HCT116 (cell line): ENCODE results near the gene FGF7.

Experiments
- POLR2A ChIP-seq: IDR thresholded peaks from 2 replicates; pipeline ENCODE4 v1.7.0; 2011; ENCODE audit warnings: borderline replicate concordance; ENCODE audit not compliant: insufficient read depth, insufficient read length; ENCODE audit errors: extremely low read depth
- POLR2AphosphoS5 ChIP-seq: IDR thresholded peaks from 2 replicates; pipeline ENCODE4 v1.6.1; 2011; ENCODE audit warnings: mild to moderate bottlenecking, low read depth, low read length, moderate library complexity
- RAD21 ChIP-seq: IDR thresholded peaks from 2 replicates; pipeline ENCODE4 v1.6.1; 2012; ENCODE audit warnings: low read depth, mild to moderate bottlenecking
- TF ChIP-seq, protein P1 (sequence below), 3 experiments: fragments of 200-600 bp in 1 of 3; sonication (generic) in 1 of 3; IDR thresholded peaks in 2 of 3; conservative IDR thresholded peaks in 1 of 3; 2 replicates each; pipeline ENCODE4 v1.5.1; 2012 to 2017; ENCODE audit warnings: low read depth in 2 of 3, low read length in 2 of 3, antibody characterized with exemption in 1 of 3, borderline replicate concordance in 1 of 3, control low read depth in 1 of 3, mild to moderate bottlenecking in 1 of 3, mixed read lengths in 1 of 3, mixed run types in 1 of 3, moderate library complexity in 1 of 3; ENCODE audit not compliant: insufficient read depth in 1 of 3

GRCh38 chr15:49462232-49462844 is 39.3 kb downstream of the FGF7 start:
- TF ChIP-seq, protein P1, sequence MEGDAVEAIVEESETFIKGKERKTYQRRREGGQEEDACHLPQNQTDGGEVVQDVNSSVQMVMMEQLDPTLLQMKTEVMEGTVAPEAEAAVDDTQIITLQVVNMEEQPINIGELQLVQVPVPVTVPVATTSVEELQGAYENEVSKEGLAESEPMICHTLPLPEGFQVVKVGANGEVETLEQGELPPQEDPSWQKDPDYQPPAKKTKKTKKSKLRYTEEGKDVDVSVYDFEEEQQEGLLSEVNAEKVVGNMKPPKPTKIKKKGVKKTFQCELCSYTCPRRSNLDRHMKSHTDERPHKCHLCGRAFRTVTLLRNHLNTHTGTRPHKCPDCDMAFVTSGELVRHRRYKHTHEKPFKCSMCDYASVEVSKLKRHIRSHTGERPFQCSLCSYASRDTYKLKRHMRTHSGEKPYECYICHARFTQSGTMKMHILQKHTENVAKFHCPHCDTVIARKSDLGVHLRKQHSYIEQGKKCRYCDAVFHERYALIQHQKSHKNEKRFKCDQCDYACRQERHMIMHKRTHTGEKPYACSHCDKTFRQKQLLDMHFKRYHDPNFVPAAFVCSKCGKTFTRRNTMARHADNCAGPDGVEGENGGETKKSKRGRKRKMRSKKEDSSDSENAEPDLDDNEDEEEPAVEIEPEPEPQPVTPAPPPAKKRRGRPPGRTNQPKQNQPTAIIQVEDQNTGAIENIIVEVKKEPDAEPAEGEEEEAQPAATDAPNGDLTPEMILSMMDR (IDR thresholded peaks at IDR 0.05 in 2 of 3, conservative IDR thresholded peaks at IDR 0.05 in 1 of 3; ENCODE audit: borderline replicate concordance in 1 of 3, insufficient read depth in 1 of 3, low read depth in 2 of 3, low read length in 2 of 3): no peak
- no peak for TF ChIP-seq POLR2A
- TF ChIP-seq POLR2AphosphoS5: no peak
- TF ChIP-seq RAD21: no peak
